SK-MEL-5 (cell line): ENCODE measurements around the gene PLEKHH2. TPM values are rescaled to one million over a fixed set of nuclear protein-coding genes. Genes with fewer than 3 reads are reported as not detected.

ENCODE experiments used
- DNase-seq: peaks from one replicate; pipeline ENCODE4 v3.0.0-alpha.2; 2016; ENCODE audit warnings: low read depth, low spot score
- in situ Hi-C: cut with HindIII; loops from 2 replicates; pipeline ENCODE4 v1.10.0; 2016; ENCODE audit warnings: low sequenced_read_pairs, high pct_unique_total_duplicates, low pct_unique_long_range_greater_than_20kb
- small RNA-seq, 2 experiments: library from RNA; depleted of rRNA; stranded (forward); fragments of <200 nt; gene quantifications; one replicate each; pipeline ENCODE3, GENCODE V24; 2014
- total RNA-seq: library from RNA; depleted of rRNA; stranded (reverse); fragments of >200 nt; shearing (Covaris generic); gene quantifications from 2 replicates; pipeline ENCODE4 v1.2.3, GENCODE V29; 2014; rRNA removed

PLEKHH2 gene
- total RNA-seq, 1 experiment from 2014 or later, result 17.6 TPM

GRCh38 chr2:43814711-43815110 is 177.7 kb downstream of the PLEKHH2 start:
- in situ Hi-C loops, result no loop called here

More at GRCh38 chr2:43814711-43815110, 177.7 kb downstream of the PLEKHH2 start:
- no peak for DNase-seq

Small RNAs within 50 kb of the gene (small RNA-seq; reads per million reads assigned to genes)
- gene RF00019 (0 reads per million in 2 experiments), gene RN7SKP66 (0 reads per million in 2 experiments)

Other genes starting within 250 kb of the PLEKHH2 start
- gene THADA, start 41.2 kb upstream of the PLEKHH2 start, total RNA-seq, result 50.3 and 57.3 TPM in 2 replicates
- 1.0 and 1.2 TPM in 2 replicates for gene C1GALT1C1L, start 39.2 kb downstream of the PLEKHH2 start, total RNA-seq
- gene DYNC2LI1, start 136.8 kb downstream of the PLEKHH2 start, total RNA-seq, result 61.7 and 75.9 TPM in 2 replicates
- gene ABCG5, start 201.6 kb downstream of the PLEKHH2 start, total RNA-seq, result 0.08 and 0.11 TPM in 2 replicates
- gene ABCG8, start 201.7 kb downstream of the PLEKHH2 start, total RNA-seq, result not detected in 2 replicates